Measurements from ENCODE around the gene SUMO3. TPM values are rescaled to one million over a fixed set of nuclear protein-coding genes. Genes with fewer than 3 reads are reported as not detected.

SUMO3 gene
- total and polyA plus RNA-seq, 2 of the 4 experiments (the other 2 are of a cell fraction) = 64.9 to 101 TPM

DNA sequence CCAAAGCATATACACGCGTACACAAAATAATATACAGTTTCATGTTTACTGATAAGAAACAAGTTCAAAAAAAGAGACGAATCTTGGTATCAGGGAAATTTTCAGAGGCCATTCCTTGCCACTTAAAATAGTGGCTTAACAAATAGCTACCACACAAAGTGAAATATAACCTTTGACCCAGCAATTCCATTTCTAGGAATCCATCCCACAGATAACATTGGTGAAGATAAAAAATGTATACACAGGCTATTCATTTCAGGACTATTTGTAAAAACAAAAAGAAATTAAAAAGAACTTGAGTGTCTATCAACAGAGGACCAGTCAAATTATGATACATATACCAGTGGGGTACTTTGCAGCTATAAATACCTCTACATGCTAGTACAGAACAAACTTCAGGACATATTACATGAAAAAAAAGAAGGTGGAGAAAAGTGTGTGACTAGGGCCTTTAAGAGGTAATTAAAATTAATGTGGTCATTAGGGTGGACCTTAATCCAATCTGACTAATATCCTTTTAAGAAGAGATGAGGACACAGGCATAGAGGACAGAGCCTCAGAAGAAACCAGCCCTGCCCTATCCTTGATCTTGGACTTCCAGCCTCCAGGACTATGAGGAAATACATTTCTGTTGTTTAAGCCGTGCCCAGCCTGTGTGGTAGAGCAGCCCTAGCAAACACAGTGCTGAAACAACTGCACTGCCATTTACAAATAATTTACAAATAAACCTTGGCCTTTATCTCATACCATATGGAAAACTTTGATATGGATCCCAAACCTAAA is 24.1 kb downstream of the SUMO3 start (continued):
- TF ChIP-seq MAZ (IDR thresholded peaks at IDR 0.05; ENCODE audit: borderline replicate concordance, low read depth, low read length) = no peak

DNA sequence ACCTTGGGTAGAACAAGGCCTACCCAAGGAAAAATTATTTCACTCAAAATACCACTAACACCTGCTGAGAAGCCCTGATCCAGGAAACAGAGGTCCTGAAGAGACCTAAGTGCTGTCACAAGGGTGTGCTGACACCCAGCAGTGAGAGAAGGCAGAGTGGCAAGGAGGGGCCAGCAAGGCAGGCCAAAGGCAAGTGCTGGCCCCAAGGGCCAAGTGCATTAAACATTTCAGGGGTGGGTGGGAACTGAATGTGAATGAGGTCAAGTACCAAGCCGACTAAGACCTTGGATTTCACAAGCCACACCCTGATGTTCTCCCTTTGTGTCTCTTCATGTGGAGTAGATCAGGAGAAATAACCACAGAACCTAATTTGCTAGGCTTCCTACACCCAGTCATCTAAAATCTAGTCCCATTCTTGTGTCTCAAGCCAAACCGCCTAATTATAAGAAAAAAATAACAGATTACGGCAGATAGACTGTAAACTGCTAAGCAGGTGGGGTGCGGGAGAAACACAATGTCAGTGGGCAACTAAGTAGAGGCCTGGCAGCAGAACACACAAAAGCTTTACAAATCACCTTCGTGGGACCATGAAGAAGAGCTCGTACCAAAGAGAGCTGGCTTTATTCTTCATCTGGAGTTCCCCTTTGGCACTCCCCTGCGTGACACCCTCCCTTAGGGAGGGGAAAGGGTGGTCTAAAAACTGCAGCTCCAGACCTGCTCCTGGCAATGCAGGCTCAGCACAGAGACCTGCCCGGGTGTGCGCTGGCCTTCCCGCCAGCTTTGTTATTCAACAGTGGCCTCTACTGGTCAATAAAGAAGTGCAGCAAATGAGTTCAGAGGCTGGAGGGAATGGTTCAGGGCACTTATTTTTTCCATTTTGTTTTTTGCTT is 24.9 kb downstream of the SUMO3 start:
- Histone ChIP-seq H3K9ac (ENCODE audit: low read depth, low read length) (no peak overlapping the region), H3K36me3 (ENCODE audit: control insufficient read depth, insufficient read depth, low read length) (peaks cover 5% of the 10 kb centered on the region), H3K14ac (replicated peaks; ENCODE audit: low read depth, low read length) (no peak overlapping the region), H3K4me3 (ENCODE audit: insufficient read depth, low read depth, low read length) (no peak overlapping the region), H4K5ac (ENCODE audit: low read depth, low read length) (no peak overlapping the region), H4K20me1 (ENCODE audit: insufficient read depth, low read length) (peaks cover 67% of the 10 kb centered on the region), H3K23ac (ENCODE audit: low read depth, low read length) (no peak overlapping the region), H3K18ac (ENCODE audit: low read depth, low read length) (no peak overlapping the region), H2AK5ac (ENCODE audit: low read depth, low read length) (no peak overlapping the region), H4K91ac (ENCODE audit: insufficient read depth, low read depth, low read length) (no peak overlapping the region), H3K4me1 (ENCODE audit: control insufficient read depth, insufficient read depth, low read length) (peaks cover 3% of the 10 kb centered on the region; the same call in 1 of the 2 replicates), H3K56ac (ENCODE audit: extremely low read depth, insufficient read depth, low read length) (no peak overlapping the region), H3K27me3 (ENCODE audit: control insufficient read depth, insufficient read depth, low read length) (no peaks in the 10 kb centered on the region), H2BK15ac (ENCODE audit: low read depth, low read length) (no peak overlapping the region), H2AK9ac (replicated peaks; ENCODE audit: low read depth, low read length, poor library complexity) (no peak overlapping the region), H3K9me1 (ENCODE audit: insufficient read depth, low read length) (peaks cover 4% of the 10 kb centered on the region; the same call in 1 of the 2 replicates), H2BK120ac (ENCODE audit: low read depth, low read length) (no peak overlapping the region), H2BK20ac (ENCODE audit: low read depth, low read length) (no peak overlapping the region), H2BK5ac (ENCODE audit: low read depth, low read length, poor library complexity, severe bottlenecking) (no peak overlapping the region), H3K27ac (ENCODE audit: insufficient read depth, low read length) (no peak overlapping the region), H3K9me3 (ENCODE audit: control insufficient read depth, insufficient read depth, low read length) (no peaks in the 10 kb centered on the region), H3K4me2 (ENCODE audit: low read depth, low read length) (no peak overlapping the region), H4K8ac (ENCODE audit: low read depth in 2 of 2, low read length in 2 of 2) (no peak overlapping the region), H3K4ac (ENCODE audit: low read depth, low read length) (no peak overlapping the region), H2AFZ (replicated peaks; ENCODE audit: low read length, poor library complexity) (peak overlapping the region; percentile 54), H3K79me1 (ENCODE audit: low read depth in 1 of 2, low read length in 2 of 2) (peaks cover 40 to 72% of the 10 kb centered on the region in 2 experiments)
- BruUV-seq (replicated peaks) = no TSS peak
- ATAC-seq (ENCODE audit: low read depth) (peak; percentile 98), DNase-seq (peak; percentile 58)
- dilution Hi-C loops (cut with HindIII; ENCODE audit: low sequenced_read_pairs, unreplicated experiment) = no loop called here
- TF ChIP-seq, protein P1, sequence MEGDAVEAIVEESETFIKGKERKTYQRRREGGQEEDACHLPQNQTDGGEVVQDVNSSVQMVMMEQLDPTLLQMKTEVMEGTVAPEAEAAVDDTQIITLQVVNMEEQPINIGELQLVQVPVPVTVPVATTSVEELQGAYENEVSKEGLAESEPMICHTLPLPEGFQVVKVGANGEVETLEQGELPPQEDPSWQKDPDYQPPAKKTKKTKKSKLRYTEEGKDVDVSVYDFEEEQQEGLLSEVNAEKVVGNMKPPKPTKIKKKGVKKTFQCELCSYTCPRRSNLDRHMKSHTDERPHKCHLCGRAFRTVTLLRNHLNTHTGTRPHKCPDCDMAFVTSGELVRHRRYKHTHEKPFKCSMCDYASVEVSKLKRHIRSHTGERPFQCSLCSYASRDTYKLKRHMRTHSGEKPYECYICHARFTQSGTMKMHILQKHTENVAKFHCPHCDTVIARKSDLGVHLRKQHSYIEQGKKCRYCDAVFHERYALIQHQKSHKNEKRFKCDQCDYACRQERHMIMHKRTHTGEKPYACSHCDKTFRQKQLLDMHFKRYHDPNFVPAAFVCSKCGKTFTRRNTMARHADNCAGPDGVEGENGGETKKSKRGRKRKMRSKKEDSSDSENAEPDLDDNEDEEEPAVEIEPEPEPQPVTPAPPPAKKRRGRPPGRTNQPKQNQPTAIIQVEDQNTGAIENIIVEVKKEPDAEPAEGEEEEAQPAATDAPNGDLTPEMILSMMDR (conservative IDR thresholded peaks at IDR 0.05; ENCODE audit: low read depth, low read length) = peak; percentile 73
- TF ChIP-seq MAZ (IDR thresholded peaks at IDR 0.05; ENCODE audit: borderline replicate concordance, low read depth, low read length) (no peak), MAFK (IDR thresholded peaks at IDR 0.05; ENCODE audit: low read depth, low read length) (no peak), RAD21 (IDR thresholded peaks at IDR 0.05; ENCODE audit: low read length) (peak; percentile 73), SMC3 (IDR thresholded peaks at IDR 0.05; ENCODE audit: low read depth, low read length) (peak; percentile 39)
- CTCF ChIA-PET = interaction anchor here (0.7 to 1.6 kb wide), 6 partner anchors 9 to 291 kb away, joined by 3 to 5 read pairs (median 4); no protein-coding TSS in a partner anchor
- in situ Hi-C loops (cut with MboI; ENCODE audit: low sequenced_read_pairs) = no loop called here
- intact Hi-C loops (cut with micrococcal nuclease) = loop anchor here (1.0 kb wide), 2 partner anchors 175 to 283 kb away; no protein-coding TSS in a partner anchor
- 14% methylated on average over 3 of the region's 10 CpGs; no CpG with 5 or more reads in 1 of the 2 experiments for WGBS, 2 experiments (ENCODE audit: extremely low coverage in 2 of 2, insufficient read length in 1 of 2)
- POLR2A ChIA-PET (ENCODE audit: unreplicated experiment) = no interaction called here

Measured in IMR-90 (cell line).